Chondrocyte (in vitro differentiated cells): ENCODE measurements around the gene ZNF618. TPM values are rescaled to one million over a fixed set of nuclear protein-coding genes. Genes with fewer than 3 reads are reported as not detected.

Experiments
- DNase-seq: peaks from one replicate; pipeline ENCODE4 v3.0.0; 2021; ENCODE audit warnings: mixed read lengths, low spot score
- H3K27ac Mint-ChIP-seq: one replicate; pipeline ENCODE4 v1.8.0; 2021; ENCODE audit warnings: mild to moderate bottlenecking, moderate library complexity, mixed read lengths; ENCODE audit not compliant: unreplicated experiment
- H3K27me3 Mint-ChIP-seq: 2 replicates; pipeline ENCODE4 v1.8.0; 2021; ENCODE audit warnings: low read depth, mixed read lengths
- H3K36me3 Mint-ChIP-seq: 2 replicates; pipeline ENCODE4 v1.8.0; 2021; ENCODE audit warnings: low read depth, mixed read lengths
- H3K4me1 Mint-ChIP-seq: 2 replicates; pipeline ENCODE4 v1.8.0; 2021; ENCODE audit warnings: low read depth, mild to moderate bottlenecking, mixed read lengths
- H3K4me3 Mint-ChIP-seq: one replicate; pipeline ENCODE4 v1.8.0; 2021; ENCODE audit warnings: mild to moderate bottlenecking, moderate library complexity, mixed read lengths; ENCODE audit not compliant: unreplicated experiment
- H3K9me3 Mint-ChIP-seq: 2 replicates; pipeline ENCODE4 v1.8.0; 2021; ENCODE audit warnings: low read depth, mixed read lengths
- CTCF ChIP-seq: fragments of 200-600 bp; sonication (generic); IDR thresholded peaks from 2 replicates; pipeline ENCODE4 v1.5.0; 2021; ENCODE audit warnings: antibody characterized with exemption, mild to moderate bottlenecking, moderate library complexity
- total RNA-seq: library from RNA; stranded (reverse); gene quantifications from 3 replicates; pipeline ENCODE4 v1.2.1, GENCODE V29; 2021

Gene ZNF618
- total RNA-seq, 1 donor from 2014 or later: 25.5 TPM

GRCh38 chr9:113943112-113944009 lies 67.3 kb downstream of the ZNF618 start:
- no peaks in the 10 kb centered on the region for H3K27me3 Mint-ChIP-seq
- no peak overlapping the region for H3K4me3 Mint-ChIP-seq
- no peak for TF ChIP-seq CTCF
- H3K9me3 Mint-ChIP-seq: peaks cover 6% of the 10 kb centered on the region
- H3K27ac Mint-ChIP-seq: no peak overlapping the region
- DNase-seq: no peak
- H3K4me1 Mint-ChIP-seq: peaks cover 31% of the 10 kb centered on the region
- H3K36me3 Mint-ChIP-seq: peaks cover 11% of the 10 kb centered on the region

GRCh38 chr9:113945784-113946183 lies 69.7 kb downstream of the ZNF618 start:
- Mint-ChIP-seq H3K36me3 (peaks cover 9% of the 10 kb centered on the region), H3K9me3 (peaks cover 4% of the 10 kb centered on the region), H3K27me3 (no peaks in the 10 kb centered on the region), H3K4me1 (peaks cover 24% of the 10 kb centered on the region), H3K4me3 (no peak overlapping the region), H3K27ac (no peak overlapping the region)
- DNase-seq: no peak
- TF ChIP-seq CTCF: no peak

GRCh38 chr9:113946496-113947115 lies 70.5 kb downstream of the ZNF618 start:
- peaks cover 16% of the 10 kb centered on the region for H3K4me1 Mint-ChIP-seq
- peaks cover 6% of the 10 kb centered on the region for H3K36me3 Mint-ChIP-seq
- H3K27ac Mint-ChIP-seq: no peak overlapping the region
- H3K4me3 Mint-ChIP-seq: no peak overlapping the region
- TF ChIP-seq CTCF: no peak
- H3K9me3 Mint-ChIP-seq: no peaks in the 10 kb centered on the region
- H3K27me3 Mint-ChIP-seq: no peaks in the 10 kb centered on the region
- DNase-seq: no peak

GRCh38 chr9:113947941-113948340 lies 71.8 kb downstream of the ZNF618 start:
- DNase-seq: no peak
- no peak for TF ChIP-seq CTCF
- H3K27me3 Mint-ChIP-seq: no peaks in the 10 kb centered on the region
- H3K4me3 Mint-ChIP-seq: no peak overlapping the region
- no peak overlapping the region for H3K27ac Mint-ChIP-seq
- peaks cover 13% of the 10 kb centered on the region for H3K4me1 Mint-ChIP-seq
- no peaks in the 10 kb centered on the region for H3K9me3 Mint-ChIP-seq
- no peaks in the 10 kb centered on the region for H3K36me3 Mint-ChIP-seq

GRCh38 chr9:113948891-113949570 lies 72.9 kb downstream of the ZNF618 start:
- Mint-ChIP-seq H3K9me3 (no peaks in the 10 kb centered on the region), H3K27me3 (no peaks in the 10 kb centered on the region), H3K36me3 (no peaks in the 10 kb centered on the region), H3K4me3 (no peak overlapping the region), H3K27ac (no peak overlapping the region), H3K4me1 (peaks cover 22% of the 10 kb centered on the region)
- no peak for DNase-seq
- no peak for TF ChIP-seq CTCF
